Measurements from ENCODE around the gene CAB39L.

DNA sequence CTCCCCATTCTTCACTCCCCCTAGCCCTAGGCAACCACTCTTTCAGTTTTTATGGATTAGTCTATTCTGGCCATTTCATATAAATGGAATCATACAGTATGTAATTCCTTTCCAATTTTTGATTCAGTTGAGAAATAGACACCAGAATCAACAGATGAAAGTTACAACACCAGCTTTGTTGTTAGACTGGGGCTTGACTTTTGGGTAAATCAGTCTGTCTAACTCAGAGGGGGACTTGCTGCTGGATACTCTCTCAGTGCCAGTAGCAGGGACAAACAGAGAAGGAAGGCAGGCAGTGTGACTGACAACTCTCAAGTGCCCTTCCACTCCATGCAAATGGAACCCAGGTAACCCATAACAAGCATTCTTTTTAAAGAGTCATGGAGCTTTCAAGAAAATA is 155.4 kb downstream of the CAB39L start:
- TF ChIP-seq, protein P1, sequence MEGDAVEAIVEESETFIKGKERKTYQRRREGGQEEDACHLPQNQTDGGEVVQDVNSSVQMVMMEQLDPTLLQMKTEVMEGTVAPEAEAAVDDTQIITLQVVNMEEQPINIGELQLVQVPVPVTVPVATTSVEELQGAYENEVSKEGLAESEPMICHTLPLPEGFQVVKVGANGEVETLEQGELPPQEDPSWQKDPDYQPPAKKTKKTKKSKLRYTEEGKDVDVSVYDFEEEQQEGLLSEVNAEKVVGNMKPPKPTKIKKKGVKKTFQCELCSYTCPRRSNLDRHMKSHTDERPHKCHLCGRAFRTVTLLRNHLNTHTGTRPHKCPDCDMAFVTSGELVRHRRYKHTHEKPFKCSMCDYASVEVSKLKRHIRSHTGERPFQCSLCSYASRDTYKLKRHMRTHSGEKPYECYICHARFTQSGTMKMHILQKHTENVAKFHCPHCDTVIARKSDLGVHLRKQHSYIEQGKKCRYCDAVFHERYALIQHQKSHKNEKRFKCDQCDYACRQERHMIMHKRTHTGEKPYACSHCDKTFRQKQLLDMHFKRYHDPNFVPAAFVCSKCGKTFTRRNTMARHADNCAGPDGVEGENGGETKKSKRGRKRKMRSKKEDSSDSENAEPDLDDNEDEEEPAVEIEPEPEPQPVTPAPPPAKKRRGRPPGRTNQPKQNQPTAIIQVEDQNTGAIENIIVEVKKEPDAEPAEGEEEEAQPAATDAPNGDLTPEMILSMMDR (IDR thresholded peaks at IDR 0.05) = no peak
- TF ChIP-seq POLR2AphosphoS5 (IDR thresholded peaks at IDR 0.05; ENCODE audit: low read depth, low read length) (no peak), TCF7L2 (IDR thresholded peaks at IDR 0.05; ENCODE audit: low read depth, low read length) (no peak), SIN3A (IDR thresholded peaks at IDR 0.05; ENCODE audit: borderline replicate concordance, insufficient read depth, low read depth, low read length) (no peak), REST (IDR thresholded peaks at IDR 0.05; ENCODE audit: insufficient read depth in 1 of 2, low read depth in 2 of 2, low read length in 1 of 2) (no peak)

Data from Panc1 (cell line).